Glutamatergic neuron (in vitro differentiated cells): ENCODE data around the gene XPNPEP3. TPM values are rescaled to one million over a fixed set of nuclear protein-coding genes. Genes with fewer than 3 reads are reported as not detected.

ENCODE experiments used
- DNase-seq: peaks from one replicate; pipeline ENCODE4 v3.0.0; 2022
- H3K27ac Mint-ChIP-seq: one replicate; pipeline ENCODE4 v1.8.0; 2020; ENCODE audit warnings: mild to moderate bottlenecking, mixed read lengths, inconsistent platforms; ENCODE audit not compliant: unreplicated experiment
- H3K27me3 Mint-ChIP-seq: one replicate; pipeline ENCODE4 v1.8.0; 2020; ENCODE audit warnings: mild to moderate bottlenecking, moderate library complexity, mixed read lengths, inconsistent platforms; ENCODE audit not compliant: unreplicated experiment
- H3K36me3 Mint-ChIP-seq: one replicate; pipeline ENCODE4 v1.8.0; 2020; ENCODE audit warnings: mild to moderate bottlenecking, mixed read lengths, inconsistent platforms; ENCODE audit not compliant: unreplicated experiment
- H3K4me1 Mint-ChIP-seq: one replicate; pipeline ENCODE4 v1.8.0; 2020; ENCODE audit warnings: mild to moderate bottlenecking, low read depth, mixed read lengths, inconsistent platforms; ENCODE audit not compliant: unreplicated experiment
- H3K4me3 Mint-ChIP-seq: one replicate; pipeline ENCODE4 v1.8.0; 2020; ENCODE audit warnings: mild to moderate bottlenecking, mixed read lengths, inconsistent platforms; ENCODE audit not compliant: unreplicated experiment
- H3K9me3 Mint-ChIP-seq: one replicate; pipeline ENCODE4 v1.8.0; 2020; ENCODE audit warnings: mild to moderate bottlenecking, moderate library complexity, mixed read lengths, inconsistent platforms; ENCODE audit not compliant: unreplicated experiment
- CTCF ChIP-seq: fragments of 200-600 bp; sonication (generic); IDR thresholded peaks from one replicate; pipeline ENCODE4 v1.5.0; 2021; ENCODE audit not compliant: partially characterized antibody, unreplicated experiment
- total RNA-seq: library from RNA; stranded (reverse); fragmentation: NEBNext Ultra II Directional; extraction: Animal tissue kit (Norgen Biotek cat#: 25700); gene quantifications from one replicate; pipeline ENCODE4 v1.2.1, GENCODE V29; 2021; ENCODE audit not compliant: unreplicated experiment

The XPNPEP3 gene
- total RNA-seq, 1 donor from 2014 or later: 20.7 TPM

GRCh38 chr22:40876907-40877306 lies 20.0 kb downstream of the XPNPEP3 start:
- H3K9me3 Mint-ChIP-seq: no peaks in the 10 kb centered on the region
- DNase-seq: no peak
- no peak for TF ChIP-seq CTCF
- no peaks in the 10 kb centered on the region for H3K36me3 Mint-ChIP-seq
- H3K27me3 Mint-ChIP-seq: no peaks in the 10 kb centered on the region
- no peak overlapping the region for H3K27ac Mint-ChIP-seq
- no peaks in the 10 kb centered on the region for H3K4me1 Mint-ChIP-seq
- no peak overlapping the region for H3K4me3 Mint-ChIP-seq

- no peak for DNase-seq
- Mint-ChIP-seq H3K36me3 (no peaks in the 10 kb centered on the region), H3K27me3 (no peaks in the 10 kb centered on the region), H3K4me3 (no peak overlapping the region), H3K4me1 (no peaks in the 10 kb centered on the region), H3K9me3 (no peaks in the 10 kb centered on the region), H3K27ac (no peak overlapping the region)
- TF ChIP-seq CTCF: no peak
Measured at GRCh38 chr22:40877488-40877887, 20.5 kb downstream of the XPNPEP3 start.

GRCh38 chr22:40878922-40879321 lies 22.0 kb downstream of the XPNPEP3 start:
- Mint-ChIP-seq H3K27me3 (no peaks in the 10 kb centered on the region), H3K36me3 (no peaks in the 10 kb centered on the region), H3K4me3 (no peak overlapping the region), H3K27ac (no peak overlapping the region), H3K4me1 (no peaks in the 10 kb centered on the region), H3K9me3 (no peaks in the 10 kb centered on the region)
- TF ChIP-seq CTCF: no peak
- DNase-seq: no peak

GRCh38 chr22:40889116-40889515 lies 32.2 kb downstream of the XPNPEP3 start:
- no peak overlapping the region for H3K27ac Mint-ChIP-seq
- no peak for DNase-seq
- no peak for TF ChIP-seq CTCF
- H3K36me3 Mint-ChIP-seq: no peaks in the 10 kb centered on the region
- H3K4me3 Mint-ChIP-seq: no peak overlapping the region
- H3K9me3 Mint-ChIP-seq: no peaks in the 10 kb centered on the region
- H3K4me1 Mint-ChIP-seq: no peaks in the 10 kb centered on the region
- no peaks in the 10 kb centered on the region for H3K27me3 Mint-ChIP-seq

GRCh38 chr22:40890881-40891280 lies 33.9 kb downstream of the XPNPEP3 start:
- no peak for DNase-seq
- no peaks in the 10 kb centered on the region for H3K9me3 Mint-ChIP-seq
- no peaks in the 10 kb centered on the region for H3K36me3 Mint-ChIP-seq
- H3K4me1 Mint-ChIP-seq: no peaks in the 10 kb centered on the region
- no peak overlapping the region for H3K4me3 Mint-ChIP-seq
- TF ChIP-seq CTCF: no peak
- H3K27me3 Mint-ChIP-seq: no peaks in the 10 kb centered on the region
- H3K27ac Mint-ChIP-seq: no peak overlapping the region
